SK-N-MC (cell line): ENCODE measurements around the gene TRAF3IP3.

Experiments
- DNase-seq: peaks from one replicate; pipeline ENCODE4 v3.0.0-alpha.2; 2011; ENCODE audit warnings: low read depth, low spot score
- H3K27ac ChIP-seq: fragments of 200-600 bp; sonication (generic); 2 replicates; pipeline ENCODE4 v1.5.1; 2016; ENCODE audit warnings: mixed run types
- H3K36me3 ChIP-seq: fragments of 200-600 bp; sonication (generic); 2 replicates; pipeline ENCODE4 v1.6.1; 2017; ENCODE audit warnings: antibody characterized with exemption, low read length, mixed read lengths; ENCODE audit not compliant: insufficient read depth
- H3K4me3 ChIP-seq: fragments of 200-600 bp; sonication (generic); 2 replicates; pipeline ENCODE4 v1.5.1; 2016
- H3K9ac ChIP-seq: fragments of 200-600 bp; sonication (generic); 2 replicates; pipeline ENCODE4 v1.8.0; 2017; ENCODE audit warnings: mixed run types, mixed read lengths; ENCODE audit not compliant: insufficient read length
- H3K9me3 ChIP-seq: fragments of 200-600 bp; sonication (generic); 2 replicates; pipeline ENCODE4 v1.6.1; 2017; ENCODE audit warnings: low read depth, mild to moderate bottlenecking, antibody characterized with exemption, low read length, moderate library complexity, mixed read lengths
- EZH2 ChIP-seq: fragments of 200-600 bp; sonication (generic); IDR thresholded peaks from one replicate; pipeline ENCODE4 v1.6.1; 2017; ENCODE audit warnings: antibody characterized with exemption
- FOXP2 ChIP-seq: optimal IDR thresholded peaks from 2 replicates; pipeline ENCODE3; 2011; ENCODE audit warnings: mild to moderate bottlenecking, moderate library complexity; ENCODE audit not compliant: insufficient read depth; ENCODE audit errors: extremely low read length, control extremely low read depth
- POLR2AphosphoS5 ChIP-seq: IDR thresholded peaks from 2 replicates; pipeline ENCODE4 v1.6.1; 2012; ENCODE audit warnings: mild to moderate bottlenecking, low read depth, low read length, borderline replicate concordance

TRAF3IP3 gene

DNA sequence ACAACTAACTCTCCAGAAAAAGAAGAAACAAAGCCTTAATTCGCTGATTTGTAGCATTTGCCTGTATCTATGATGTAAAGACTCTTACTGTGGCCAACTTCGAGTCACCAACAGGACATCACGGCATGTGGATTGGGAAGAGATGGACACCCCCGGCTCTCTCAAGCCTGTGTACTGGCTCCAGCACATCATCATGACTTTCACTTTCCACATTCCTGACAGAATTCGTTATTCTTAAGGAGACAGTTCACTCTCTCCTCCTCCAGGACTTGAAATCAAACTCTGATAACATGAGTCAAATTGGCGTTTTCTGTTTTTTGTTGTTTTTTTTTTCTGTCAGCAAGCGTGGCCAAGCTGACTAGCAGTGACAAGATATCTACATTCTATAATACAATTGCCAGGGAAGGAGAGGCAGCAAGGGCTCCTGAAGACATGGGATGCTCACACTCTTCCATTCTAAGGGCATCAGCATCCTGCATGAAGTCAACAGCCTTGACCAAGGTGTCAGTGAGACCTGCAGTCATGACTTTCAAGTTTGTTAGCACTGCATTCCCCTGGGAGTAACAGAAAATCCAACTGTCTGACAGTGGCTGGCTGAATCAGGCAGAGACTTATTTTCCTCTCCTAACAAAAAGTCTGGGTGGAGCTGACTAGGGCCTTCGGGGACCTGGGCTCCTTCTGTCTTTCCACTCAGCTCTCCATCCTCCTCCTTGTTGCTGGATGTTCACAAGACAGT, 13.3 kb upstream of the TRAF3IP3 start:
- Histone ChIP-seq H3K9ac (no peak overlapping the region), H3K36me3 (no peaks in the 10 kb centered on the region), H3K9me3 (no peaks in the 10 kb centered on the region), H3K4me3 (no peak overlapping the region), H3K27ac (no peak overlapping the region)
- DNase-seq: no peak
- no peak for TF ChIP-seq FOXP2
- no peak for TF ChIP-seq EZH2
- no peak for TF ChIP-seq POLR2AphosphoS5

DNA sequence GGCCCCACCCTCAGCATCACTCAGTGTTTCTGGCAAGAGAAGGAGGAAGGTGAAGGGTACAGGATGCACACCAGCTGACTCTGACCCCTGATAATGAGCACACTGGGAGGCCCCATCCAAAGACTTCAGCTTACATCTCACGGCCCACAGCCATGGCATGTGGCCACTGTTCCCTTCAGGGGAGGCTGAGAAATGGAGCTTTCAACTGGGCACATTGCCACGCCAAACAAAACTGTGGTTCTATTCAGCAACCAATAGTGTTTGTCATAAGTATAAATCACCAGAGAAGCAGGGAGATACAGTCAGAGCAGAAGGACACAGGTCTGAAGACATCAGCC, 12.7 kb upstream of the TRAF3IP3 start:
- H3K36me3 ChIP-seq: no peaks in the 10 kb centered on the region
- no peak for TF ChIP-seq FOXP2
- TF ChIP-seq POLR2AphosphoS5: no peak
- no peak for TF ChIP-seq EZH2
- DNase-seq: no peak
- H3K9ac ChIP-seq: no peak overlapping the region
- no peaks in the 10 kb centered on the region for H3K9me3 ChIP-seq
- H3K4me3 ChIP-seq: no peak overlapping the region
- no peak overlapping the region for H3K27ac ChIP-seq

DNA sequence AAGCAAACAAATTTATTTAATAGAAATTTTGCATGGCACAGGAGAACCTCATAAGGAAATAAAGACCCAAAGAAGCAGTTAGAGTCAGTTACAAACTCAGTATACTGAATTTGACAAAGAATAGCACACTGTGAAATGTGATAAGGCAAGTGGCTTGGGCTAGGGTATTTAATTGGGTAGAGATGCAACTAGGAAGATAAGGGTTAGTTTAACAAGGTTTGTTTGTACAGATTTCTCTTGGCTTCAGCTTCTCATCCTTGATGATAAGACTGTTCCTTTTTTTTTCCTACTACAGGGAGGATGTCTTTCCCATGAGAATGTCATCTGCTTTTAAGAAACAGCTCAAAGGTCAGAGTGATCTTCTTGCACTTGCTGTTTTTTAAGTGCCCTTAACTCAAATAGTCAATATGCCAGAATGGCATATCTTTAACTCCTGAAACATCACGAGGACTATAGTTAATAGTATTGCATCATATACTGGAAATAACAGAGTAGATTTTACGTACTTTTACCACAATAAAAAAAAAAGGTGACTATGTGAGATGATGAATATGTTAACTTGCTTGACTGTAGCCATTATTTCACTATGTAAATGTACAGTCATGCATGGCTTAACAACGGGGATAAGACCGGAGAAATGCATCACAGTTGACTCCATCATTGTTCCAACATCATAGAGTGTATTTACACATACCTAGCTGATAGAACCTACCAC, 9.2 kb upstream of the TRAF3IP3 start:
- TF ChIP-seq EZH2: no peak
- no peak for TF ChIP-seq FOXP2
- H3K27ac ChIP-seq: no peak overlapping the region
- no peak overlapping the region for H3K9ac ChIP-seq
- DNase-seq: no peak
- H3K36me3 ChIP-seq: no peaks in the 10 kb centered on the region
- no peaks in the 10 kb centered on the region for H3K9me3 ChIP-seq
- no peak overlapping the region for H3K4me3 ChIP-seq

DNA sequence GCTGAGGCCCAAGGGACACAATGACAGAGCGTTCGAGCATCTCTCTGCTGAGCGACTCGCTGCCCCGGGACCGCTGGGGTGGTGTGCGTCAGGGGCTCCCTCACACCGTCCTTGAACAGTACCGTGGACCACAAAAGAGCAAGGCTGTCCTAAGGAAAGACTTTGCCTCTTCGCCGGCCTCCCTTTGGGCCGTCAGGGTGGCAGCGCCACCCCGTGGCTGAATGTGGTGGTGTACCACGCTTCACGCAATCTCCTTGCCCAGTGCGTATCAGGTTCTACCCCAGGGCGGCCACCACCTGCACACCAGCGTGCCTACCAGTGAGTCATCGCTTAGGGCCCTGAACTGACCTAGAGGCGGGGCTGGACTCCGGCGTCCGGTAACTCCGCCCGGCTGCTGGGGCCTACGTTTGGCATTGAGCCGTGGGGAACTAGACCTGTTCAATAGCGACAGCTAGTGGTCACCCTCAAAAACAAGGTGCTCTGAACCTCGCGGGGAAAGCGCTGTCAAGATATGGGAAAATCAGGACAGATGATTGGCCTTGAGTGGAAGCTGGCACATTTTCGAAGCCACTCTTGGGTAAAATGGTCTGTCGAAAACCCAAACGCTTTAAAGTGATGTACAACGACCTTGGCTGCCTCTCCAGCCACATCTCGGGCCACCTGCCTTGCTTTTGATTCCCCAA, 8.1 kb upstream of the TRAF3IP3 start:
- no peak for TF ChIP-seq FOXP2
- Histone ChIP-seq H3K4me3 (no peak overlapping the region), H3K36me3 (no peaks in the 10 kb centered on the region), H3K9ac (no peak overlapping the region), H3K27ac (no peak overlapping the region), H3K9me3 (no peaks in the 10 kb centered on the region)
- no peak for DNase-seq

DNA sequence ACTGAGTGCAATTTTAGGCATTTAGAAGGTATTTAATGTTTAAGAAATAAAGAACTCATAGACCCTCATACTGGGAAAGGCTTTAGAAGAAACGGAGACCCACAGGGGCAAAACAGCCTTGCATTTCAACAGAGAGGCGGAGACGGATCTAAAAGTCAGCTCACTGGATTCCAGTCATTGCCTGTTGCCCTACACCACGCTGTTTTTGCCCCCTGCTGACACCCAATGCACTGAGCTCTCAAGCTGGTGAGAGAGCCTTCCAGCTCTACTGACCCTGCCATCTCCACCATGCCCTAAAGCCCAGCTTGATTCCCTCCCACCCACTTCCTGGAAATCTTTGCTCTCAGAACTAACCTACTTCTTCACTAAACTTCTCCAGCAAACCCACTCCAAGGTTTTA, 7.2 kb upstream of the TRAF3IP3 start:
- no peak for TF ChIP-seq EZH2
- TF ChIP-seq POLR2AphosphoS5: no peak
- TF ChIP-seq FOXP2: no peak
- DNase-seq: no peak
- no peaks in the 10 kb centered on the region for H3K9me3 ChIP-seq
- H3K27ac ChIP-seq: no peak overlapping the region
- H3K9ac ChIP-seq: no peak overlapping the region
- no peaks in the 10 kb centered on the region for H3K36me3 ChIP-seq
- no peak overlapping the region for H3K4me3 ChIP-seq

DNA sequence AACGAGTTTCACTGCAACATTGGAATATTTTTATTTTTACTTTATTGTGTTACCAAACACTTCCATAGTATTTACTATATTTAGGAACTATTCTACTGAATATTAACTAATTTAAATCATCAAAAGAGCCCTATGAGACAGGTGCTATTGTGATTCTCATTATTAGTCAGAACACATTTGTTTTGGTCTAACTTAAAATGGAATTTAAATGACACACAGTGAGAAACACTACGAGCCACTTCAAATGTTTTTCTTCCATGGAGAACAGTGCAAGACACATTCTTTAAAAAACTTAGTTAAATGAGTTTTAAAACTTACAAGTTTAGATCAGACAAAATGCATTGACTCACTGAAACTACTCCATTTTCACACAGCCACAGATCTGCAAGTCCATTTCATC, 6.6 kb upstream of the TRAF3IP3 start:
- Histone ChIP-seq H3K4me3 (no peak overlapping the region), H3K36me3 (no peaks in the 10 kb centered on the region), H3K9ac (no peak overlapping the region), H3K27ac (no peak overlapping the region), H3K9me3 (no peaks in the 10 kb centered on the region)
- TF ChIP-seq FOXP2 (no peak), POLR2AphosphoS5 (no peak), EZH2 (no peak)
- no peak for DNase-seq

DNA sequence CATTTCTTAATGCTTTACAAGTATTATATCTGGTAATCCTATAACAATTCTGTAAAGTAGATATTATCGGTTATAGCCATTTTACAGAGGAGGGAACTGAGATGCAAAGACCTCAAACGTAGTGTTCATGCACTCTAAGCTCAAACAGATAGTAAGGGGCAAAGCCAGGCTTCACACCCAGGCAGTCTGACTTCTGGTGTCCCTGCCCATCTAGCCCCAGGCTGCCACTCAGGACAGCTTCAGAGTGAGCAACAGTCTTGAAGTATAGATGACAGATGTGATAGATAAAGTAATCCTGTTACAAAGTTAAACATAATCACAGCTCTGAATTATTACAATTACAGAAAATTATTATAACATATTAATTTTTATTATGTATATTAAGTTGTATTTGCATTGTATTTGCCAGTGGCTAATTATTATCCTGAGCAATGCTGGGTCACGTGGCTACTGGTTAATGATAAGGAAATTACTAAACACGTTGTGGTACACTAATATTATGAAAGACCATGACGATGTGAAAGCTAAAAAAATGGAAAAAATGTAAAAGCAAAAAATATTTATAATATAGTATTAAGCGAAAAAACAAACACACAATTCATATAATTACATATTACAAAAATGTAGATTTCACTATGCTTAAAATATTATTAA, 6.1 kb upstream of the TRAF3IP3 start:
- DNase-seq: no peak
- Histone ChIP-seq H3K4me3 (no peak overlapping the region), H3K27ac (no peak overlapping the region)

DNA sequence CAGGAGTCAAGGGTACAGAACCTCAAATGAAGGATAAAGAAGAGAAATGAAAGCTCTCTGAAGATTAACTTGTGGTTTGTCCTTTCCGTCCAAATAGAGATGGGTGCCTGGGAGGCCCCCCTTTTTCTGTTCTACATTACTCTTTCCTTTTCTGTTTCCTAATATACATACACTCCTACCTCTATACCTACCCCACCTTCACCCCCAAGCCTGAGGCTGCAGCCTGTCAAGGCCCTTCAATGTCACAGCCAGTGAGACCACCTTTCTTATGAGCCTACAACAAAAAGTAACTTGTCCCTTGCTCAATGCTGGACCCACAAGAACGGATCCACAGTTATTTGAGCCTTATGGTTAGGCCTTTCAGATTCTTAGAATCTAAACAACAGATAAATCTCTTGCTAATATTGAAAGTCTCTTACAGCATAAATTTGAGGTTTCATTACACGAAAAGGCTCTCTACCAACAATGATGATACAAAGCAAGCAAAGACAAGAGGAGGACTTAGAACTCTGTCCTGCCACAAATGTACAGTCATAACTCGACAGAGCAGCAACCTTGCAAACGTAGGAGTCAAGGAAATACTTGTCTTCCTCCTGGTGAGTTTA, 4.1 kb upstream of the TRAF3IP3 start:
- Histone ChIP-seq H3K4me3 (no peak overlapping the region), H3K9me3 (no peaks in the 10 kb centered on the region), H3K9ac (no peak overlapping the region), H3K27ac (no peak overlapping the region), H3K36me3 (no peaks in the 10 kb centered on the region)
- no peak for DNase-seq
- TF ChIP-seq POLR2AphosphoS5 (no peak), FOXP2 (no peak), EZH2 (no peak)

More for the DNA sequence above, 6.1 kb upstream of the TRAF3IP3 start:
- no peaks in the 10 kb centered on the region for H3K36me3 ChIP-seq
- H3K9me3 ChIP-seq: no peaks in the 10 kb centered on the region
- H3K9ac ChIP-seq: no peak overlapping the region
- no peak for TF ChIP-seq FOXP2
